Liver (tissue), 9 donors: ENCODE results near the gene S100PBP. TPM values are rescaled to one million over a fixed set of nuclear protein-coding genes. Genes with fewer than 3 reads are reported as not detected.

Source experiments
- DNase-seq: peaks from one replicate; pipeline ENCODE4 v3.0.0-alpha.2; 2017; ENCODE audit warnings: low spot score
- H3K27ac ChIP-seq, 2 donors: one replicate each; pipeline ENCODE4 v1.7.0; 2013; ENCODE audit warnings: inconsistent platforms in 2 of 2, low read length in 2 of 2, control low read depth in 1 of 2, low read depth in 1 of 2, mild to moderate bottlenecking in 1 of 2
- H3K27me3 ChIP-seq, 4 donors: one replicate each; pipeline versions ENCODE4 v1.6.1 to v1.7.0; 2013; ENCODE audit warnings: low read length in 3 of 4, inconsistent platforms in 1 of 4, mild to moderate bottlenecking in 1 of 4, moderate library complexity in 1 of 4; ENCODE audit not compliant: control insufficient read depth in 4 of 4, insufficient read depth in 4 of 4
- H3K36me3 ChIP-seq, 4 donors: one replicate each; pipeline versions ENCODE4 v1.6.1 to v1.7.0; 2013; ENCODE audit warnings: low read length in 3 of 4, mild to moderate bottlenecking in 3 of 4, low read depth in 1 of 4, moderate library complexity in 1 of 4; ENCODE audit not compliant: control insufficient read depth in 4 of 4, insufficient read depth in 3 of 4
- H3K4me1 ChIP-seq, 4 donors: one replicate each; pipeline versions ENCODE4 v1.6.1 to v1.7.0; 2013; ENCODE audit warnings: low read length in 3 of 4, mild to moderate bottlenecking in 3 of 4, moderate library complexity in 1 of 4; ENCODE audit not compliant: control insufficient read depth in 4 of 4, insufficient read depth in 4 of 4
- H3K4me3 ChIP-seq, 3 donors: one replicate each; pipeline versions ENCODE4 v1.6.1 to v1.7.0; 2013; ENCODE audit warnings: low read length in 3 of 3, control low read depth in 1 of 3, low read depth in 1 of 3, mild to moderate bottlenecking in 1 of 3
- H3K9ac ChIP-seq, 2 donors: one replicate each; pipeline ENCODE4 v1.7.0; 2013; ENCODE audit warnings: low read length in 2 of 2, mild to moderate bottlenecking in 2 of 2, moderate library complexity in 2 of 2, control low read depth in 1 of 2, low read depth in 1 of 2
- H3K9me3 ChIP-seq, 4 donors: one replicate each; pipeline versions ENCODE4 v1.6.1 to v1.7.0; 2013; ENCODE audit warnings: low read length in 3 of 4; ENCODE audit not compliant: control insufficient read depth in 4 of 4
- EGR1 ChIP-seq, 2 donors: IDR thresholded peaks; 2 replicates each; pipeline ENCODE4 v1.6.1; 2016 to 2018; ENCODE audit warnings: antibody characterized with exemption in 2 of 2, low read depth in 2 of 2
- FOXA1 ChIP-seq: IDR thresholded peaks from 2 replicates; pipeline ENCODE4 v1.6.1; 2016; ENCODE audit warnings: antibody characterized with exemption
- FOXA2 ChIP-seq: IDR thresholded peaks from 2 replicates; pipeline ENCODE4 v1.6.1; 2016; ENCODE audit warnings: antibody characterized with exemption
- GABPA ChIP-seq, 2 donors: IDR thresholded peaks in 1 of 2; conservative IDR thresholded peaks in 1 of 2; 2 replicates each; pipeline ENCODE4 v1.6.1; 2016; ENCODE audit warnings: antibody characterized with exemption in 2 of 2, mild to moderate bottlenecking in 1 of 2, moderate library complexity in 1 of 2
- HNF4A ChIP-seq, 2 donors: conservative IDR thresholded peaks; 2 replicates each; pipeline ENCODE4 v1.6.1; 2016; ENCODE audit warnings: antibody characterized with exemption in 2 of 2, mild to moderate bottlenecking in 2 of 2
- JUND ChIP-seq, 2 donors: IDR thresholded peaks; 2 replicates each; pipeline ENCODE4 v1.6.1; 2016; ENCODE audit warnings: antibody characterized with exemption in 2 of 2
- RAD21 ChIP-seq, 2 donors: IDR thresholded peaks; 2 replicates each; pipeline ENCODE4 v1.6.1; 2016; ENCODE audit warnings: antibody characterized with exemption in 2 of 2, mild to moderate bottlenecking in 2 of 2
- RXRA ChIP-seq, 2 donors: IDR thresholded peaks; 2 replicates each; pipeline ENCODE4 v1.6.1; 2017 to 2018; ENCODE audit warnings: antibody characterized with exemption in 2 of 2, mild to moderate bottlenecking in 1 of 2
- SP1 ChIP-seq: IDR thresholded peaks from 2 replicates; pipeline ENCODE4 v1.6.1; 2018; ENCODE audit warnings: antibody characterized with exemption, mild to moderate bottlenecking
- YY1 ChIP-seq: IDR thresholded peaks from 2 replicates; pipeline ENCODE4 v1.6.1; 2016; ENCODE audit warnings: antibody characterized with exemption, mild to moderate bottlenecking
- WGBS: extraction: QIAGEN DNeasy Blood & Tissue Kit; methylation state at CpG from one replicate; pipeline ENCODE4 v1.1.7; 2013; 5-methylcytosine and 5-hydroxymethylcytosine counted together
- polyA plus RNA-seq, 2 donors: library from polyadenylated mRNA; stranded (reverse) in 1 of 2; unstranded in 1 of 2; fragments of 200-250 nt in 1 of 2; fragments of >200 nt in 1 of 2; fragmentation: Nextera tagmentation in 1 of 2; extraction: Ambion mirVana in 1 of 2; gene quantifications; one replicate each; pipeline versions ENCODE4 v1.2.1 to v1.2.3, GENCODE V29; 2013 to 2015
- total RNA-seq, 2 donors: library from RNA; depleted of rRNA; stranded (reverse); fragments of >200 nt; gene quantifications; one replicate each; pipeline ENCODE4 v1.2.3, GENCODE V29; 2014
- TF ChIP-seq, protein P1 (sequence below): IDR thresholded peaks from 2 replicates; pipeline ENCODE4 v1.6.1; 2016; ENCODE audit warnings: antibody characterized with exemption
- TF ChIP-seq, protein P2 (sequence below): IDR thresholded peaks from 2 replicates; pipeline ENCODE4 v1.6.1; 2016; ENCODE audit warnings: antibody characterized with exemption
- donor health status: healthy.
- donor health status: healthy.
- donor health status: healthy.
- donor health status: healthy.
- donor health status: healthy.

Gene S100PBP
- total and polyA plus RNA-seq, 4 donors, result 1.9 to 24.8 (median 11.1) TPM

DNA sequence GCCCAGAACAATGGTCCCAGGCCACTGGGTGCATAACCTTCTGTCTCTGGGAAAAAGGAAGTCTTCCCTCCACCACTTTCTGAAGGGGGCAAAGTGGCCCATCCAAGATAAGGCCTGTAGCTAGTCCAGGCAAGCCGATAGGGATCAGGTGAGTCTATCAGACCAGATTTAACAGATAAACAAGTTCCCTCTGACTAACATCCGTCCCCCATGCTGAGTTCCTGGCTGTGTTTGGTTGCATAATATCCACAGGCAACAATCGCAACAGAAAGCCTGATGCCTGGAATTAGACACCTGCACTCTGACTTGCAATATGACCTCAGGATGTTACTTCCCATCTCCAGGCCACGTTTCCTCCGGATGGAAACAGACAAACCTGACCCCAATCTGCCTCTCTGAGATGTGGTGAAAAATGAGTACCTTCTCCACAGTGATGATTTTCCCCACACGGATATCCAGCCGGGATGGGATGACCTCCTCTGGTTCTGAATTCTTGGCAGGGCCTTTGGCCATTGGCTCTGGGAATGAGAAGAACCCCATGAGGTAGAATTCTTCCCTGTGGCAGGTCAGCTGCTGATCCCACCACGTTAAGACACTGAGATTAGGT, 36.7 kb upstream of the S100PBP start:
- no peak overlapping the region for H3K9ac ChIP-seq

DNA sequence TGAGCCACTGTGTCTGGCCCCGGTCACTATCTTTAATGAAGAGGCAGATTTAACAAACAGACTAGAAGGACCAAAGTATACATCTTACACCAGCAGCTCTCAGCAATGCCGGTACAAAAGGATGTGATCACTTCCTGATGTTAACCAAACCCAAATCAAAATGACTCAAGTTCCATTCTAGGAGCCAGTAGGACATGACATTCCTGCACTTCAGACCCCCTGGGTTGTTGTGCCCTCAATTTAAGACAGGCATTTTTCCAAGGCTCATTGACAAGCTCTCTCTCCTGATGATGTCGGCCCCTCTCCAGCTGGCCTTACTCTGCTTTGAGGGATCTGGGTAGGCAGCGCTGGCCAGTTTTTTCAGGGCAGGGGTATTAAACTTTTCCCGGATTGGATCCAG, 35.4 kb upstream of the S100PBP start:
- DNase-seq, result no peak
- Histone ChIP-seq H3K4me3 (no peak overlapping the region), H3K4me1 (no peaks in the 10 kb centered on the region), H3K9ac (no peak overlapping the region), H3K27ac (no peak overlapping the region), H3K9me3 (no peaks in the 10 kb centered on the region), H3K36me3 (peaks cover 25 to 80% (median 59%) of the 10 kb centered on the region in 4 donors), H3K27me3 (no peaks in the 10 kb centered on the region)
- WGBS, result 94% methylated on average over 5 of the region's 5 CpGs
- TF ChIP-seq JUND (IDR thresholded peaks at IDR 0.05) (no peak), EGR1 (IDR thresholded peaks at IDR 0.05; ENCODE audit: low read depth in 2 of 2) (no peak), RAD21 (IDR thresholded peaks at IDR 0.05) (no peak), GABPA (IDR thresholded peaks at IDR 0.05 in 1 of 2, conservative IDR thresholded peaks at IDR 0.05 in 1 of 2) (no peak), SP1 (no peak), YY1 (no peak), FOXA2 (no peak), FOXA1 (no peak)
- TF ChIP-seq, protein P1, sequence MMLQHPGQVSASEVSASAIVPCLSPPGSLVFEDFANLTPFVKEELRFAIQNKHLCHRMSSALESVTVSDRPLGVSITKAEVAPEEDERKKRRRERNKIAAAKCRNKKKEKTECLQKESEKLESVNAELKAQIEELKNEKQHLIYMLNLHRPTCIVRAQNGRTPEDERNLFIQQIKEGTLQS, result no peak
- TF ChIP-seq, protein P2, sequence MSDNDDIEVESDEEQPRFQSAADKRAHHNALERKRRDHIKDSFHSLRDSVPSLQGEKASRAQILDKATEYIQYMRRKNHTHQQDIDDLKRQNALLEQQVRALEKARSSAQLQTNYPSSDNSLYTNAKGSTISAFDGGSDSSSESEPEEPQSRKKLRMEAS, result no peak

More for the DNA sequence above, 36.7 kb upstream of the S100PBP start:
- no peaks in the 10 kb centered on the region for H3K27me3 ChIP-seq
- no peak for DNase-seq
- no peaks in the 10 kb centered on the region for H3K9me3 ChIP-seq
- 84% methylated on average over 8 of the region's 8 CpGs for WGBS
- H3K4me1 ChIP-seq, result no peaks in the 10 kb centered on the region
- no peak overlapping the region for H3K4me3 ChIP-seq
- H3K27ac ChIP-seq, result no peak overlapping the region
- TF ChIP-seq SP1, result no peak
- no peak for TF ChIP-seq HNF4A (conservative IDR thresholded peaks at IDR 0.05)
- H3K36me3 ChIP-seq, result peaks cover 26 to 76% (median 53%) of the 10 kb centered on the region in 4 donors

DNA sequence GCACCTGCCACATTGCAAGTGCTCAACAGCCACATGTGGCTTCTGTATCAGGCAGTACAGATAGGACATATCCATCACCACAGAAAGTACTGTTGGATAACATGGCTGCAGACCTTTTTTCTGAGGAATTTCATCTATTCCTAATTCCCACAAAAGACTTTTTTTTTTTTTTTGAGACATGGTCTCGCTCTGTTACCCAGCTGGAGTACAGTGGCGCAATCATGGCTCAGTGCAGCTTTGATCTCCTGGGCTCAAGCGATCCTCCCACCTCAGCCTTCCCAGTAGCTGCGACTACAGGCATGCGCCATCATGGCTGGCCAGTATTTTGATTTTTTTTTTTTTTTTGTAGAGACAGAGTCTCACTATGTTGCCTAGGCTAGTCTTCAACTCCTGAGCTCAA, 33.6 kb upstream of the S100PBP start:
- WGBS, result 97% methylated on average over 5 of the region's 5 CpGs
- Histone ChIP-seq H3K27me3 (no peaks in the 10 kb centered on the region), H3K36me3 (peaks cover 25 to 76% (median 61%) of the 10 kb centered on the region in 4 donors), H3K4me1 (no peaks in the 10 kb centered on the region), H3K9ac (no peak overlapping the region), H3K4me3 (no peak overlapping the region), H3K9me3 (no peaks in the 10 kb centered on the region), H3K27ac (no peak overlapping the region)
- TF ChIP-seq HNF4A (conservative IDR thresholded peaks at IDR 0.05), result no peak
- no peak for TF ChIP-seq JUND (IDR thresholded peaks at IDR 0.05)
- TF ChIP-seq, protein P2, result no peak
- TF ChIP-seq RXRA (IDR thresholded peaks at IDR 0.05), result no peak
- TF ChIP-seq YY1, result no peak
- no peak for TF ChIP-seq GABPA (IDR thresholded peaks at IDR 0.05 in 1 of 2, conservative IDR thresholded peaks at IDR 0.05 in 1 of 2)
- no peak for DNase-seq

DNA sequence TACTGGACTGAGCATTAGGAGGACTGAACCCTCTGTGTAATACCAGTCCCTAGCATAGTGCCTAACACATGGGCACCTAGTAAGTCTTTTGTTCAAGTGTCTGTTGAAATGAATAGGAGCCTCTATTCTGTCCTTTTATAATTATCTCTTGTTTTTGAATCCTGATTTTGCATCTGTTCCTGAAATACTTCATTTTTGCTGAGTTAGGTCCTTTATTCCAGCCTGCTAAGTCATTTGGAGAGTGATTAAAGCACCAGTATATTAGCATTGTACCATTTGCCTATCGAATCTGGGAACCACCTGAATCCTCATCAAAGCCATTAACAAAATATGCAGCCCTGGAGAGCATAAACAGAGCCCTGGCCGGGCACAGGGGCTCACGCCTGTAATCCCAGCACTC, 32.6 kb upstream of the S100PBP start:
- H3K27ac ChIP-seq, result no peak overlapping the region
- H3K4me1 ChIP-seq, result no peaks in the 10 kb centered on the region
- no peak overlapping the region for H3K9ac ChIP-seq
- DNase-seq, result no peak
- H3K9me3 ChIP-seq, result no peaks in the 10 kb centered on the region
- H3K36me3 ChIP-seq, result peaks cover 22 to 72% (median 53%) of the 10 kb centered on the region in 4 donors
- no peak overlapping the region for H3K4me3 ChIP-seq
- TF ChIP-seq HNF4A (conservative IDR thresholded peaks at IDR 0.05) (no peak), FOXA2 (no peak)
- no peaks in the 10 kb centered on the region for H3K27me3 ChIP-seq
- WGBS, result 95% methylated on average over 3 of the region's 3 CpGs
